GM21786 (cell line): ENCODE measurements around the gene CYP20A1.
"Not testable (repeated sequence)": the region's sequence is repeated elsewhere in the genome, so short reads cannot be mapped to it uniquely, and the experiment has no call there.

Experiments used
- ATAC-seq: cut with Tn5 transposase; IDR thresholded peaks from one replicate; pipeline ENCODE4 v1.9.1; 2021; ENCODE audit not compliant: unreplicated experiment

Gene CYP20A1

GRCh38 chr2:203238704-203239526 is at the start of gene CYP20A1:
TSS of gene CYP20A1 (plus strand) at chr2:203239018. CDS start at chr2:203239063, 45 bp downstream.
- peak; percentile 88 for ATAC-seq

- not testable (repeated sequence) for ATAC-seq
These were observed 48.3 kb upstream of the CYP20A1 start for GRCh38 chr2:203190547-203190946.

GRCh38 chr2:203191026-203191425 is 47.8 kb upstream of the CYP20A1 start:
- ATAC-seq = not testable (repeated sequence)

- ATAC-seq = no peak
These were observed 46.9 kb upstream of the CYP20A1 start for GRCh38 chr2:203191961-203192360.

GRCh38 chr2:203195331-203196036 is 43.3 kb upstream of the CYP20A1 start:
- ATAC-seq = no peak

- ATAC-seq = no peak
These were observed 38.0 kb upstream of the CYP20A1 start for GRCh38 chr2:203200866-203201265.

- no peak for ATAC-seq
These were observed 37.4 kb upstream of the CYP20A1 start for GRCh38 chr2:203201426-203201825.

GRCh38 chr2:203209538-203209937 is 29.3 kb upstream of the CYP20A1 start:
- no peak for ATAC-seq

GRCh38 chr2:203225423-203226039 is 13.3 kb upstream of the CYP20A1 start:
- peak; percentile 78 for ATAC-seq

GRCh38 chr2:203229674-203230073 is 9.1 kb upstream of the CYP20A1 start:
- ATAC-seq = not testable (repeated sequence)

- no peak for ATAC-seq
These were observed 1.2 kb upstream of the CYP20A1 start for GRCh38 chr2:203237346-203238238.

- ATAC-seq = peak; percentile 0
These were observed 520 bp upstream of the CYP20A1 start for GRCh38 chr2:203238292-203238703.

- no peak for ATAC-seq
These were observed 1.7 kb downstream of the CYP20A1 start for GRCh38 chr2:203240491-203240890.

- no peak for ATAC-seq
These were observed 3.7 kb downstream of the CYP20A1 start for GRCh38 chr2:203242518-203242917.

- ATAC-seq = no peak
These were observed 7.8 kb downstream of the CYP20A1 start for GRCh38 chr2:203246646-203247045.

GRCh38 chr2:203252818-203253217 is 14.0 kb downstream of the CYP20A1 start:
- ATAC-seq = no peak

GRCh38 chr2:203253422-203254095 is 14.7 kb downstream of the CYP20A1 start:
- not testable (repeated sequence) for ATAC-seq

GRCh38 chr2:203261326-203262159 is 22.7 kb downstream of the CYP20A1 start:
- no peak for ATAC-seq

- no peak for ATAC-seq
These were observed 40.5 kb downstream of the CYP20A1 start for GRCh38 chr2:203279288-203279687.
